T-helper 2 cell treated with Interferon-gamma antibody and Interleukin-4, amounts not matched to agents 5 μg/mL and 100 μg/mL, for 36 hours (primary cell): ENCODE measurements around the gene ATP1A2.

ENCODE experiments used
- DNase-seq: peaks from one replicate; pipeline ENCODE4 v3.0.0; 2021; ENCODE audit warnings: low spot score
- H3K27ac Mint-ChIP-seq: one replicate; pipeline ENCODE4 v1.8.0; 2021; ENCODE audit warnings: mild to moderate bottlenecking, mixed read lengths
- H3K27me3 Mint-ChIP-seq: one replicate; pipeline ENCODE4 v1.8.0; 2021; ENCODE audit warnings: low read depth, mixed read lengths
- H3K36me3 Mint-ChIP-seq: one replicate; pipeline ENCODE4 v1.8.0; 2021; ENCODE audit warnings: low read depth, mixed read lengths
- H3K4me1 Mint-ChIP-seq: one replicate; pipeline ENCODE4 v1.8.0; 2021; ENCODE audit warnings: low read depth, mixed read lengths
- H3K4me3 Mint-ChIP-seq: one replicate; pipeline ENCODE4 v1.8.0; 2022; ENCODE audit warnings: mild to moderate bottlenecking, moderate library complexity, mixed read lengths
- H3K9me3 Mint-ChIP-seq: one replicate; pipeline ENCODE4 v1.8.0; 2021; ENCODE audit warnings: mixed read lengths

The ATP1A2 gene

DNA sequence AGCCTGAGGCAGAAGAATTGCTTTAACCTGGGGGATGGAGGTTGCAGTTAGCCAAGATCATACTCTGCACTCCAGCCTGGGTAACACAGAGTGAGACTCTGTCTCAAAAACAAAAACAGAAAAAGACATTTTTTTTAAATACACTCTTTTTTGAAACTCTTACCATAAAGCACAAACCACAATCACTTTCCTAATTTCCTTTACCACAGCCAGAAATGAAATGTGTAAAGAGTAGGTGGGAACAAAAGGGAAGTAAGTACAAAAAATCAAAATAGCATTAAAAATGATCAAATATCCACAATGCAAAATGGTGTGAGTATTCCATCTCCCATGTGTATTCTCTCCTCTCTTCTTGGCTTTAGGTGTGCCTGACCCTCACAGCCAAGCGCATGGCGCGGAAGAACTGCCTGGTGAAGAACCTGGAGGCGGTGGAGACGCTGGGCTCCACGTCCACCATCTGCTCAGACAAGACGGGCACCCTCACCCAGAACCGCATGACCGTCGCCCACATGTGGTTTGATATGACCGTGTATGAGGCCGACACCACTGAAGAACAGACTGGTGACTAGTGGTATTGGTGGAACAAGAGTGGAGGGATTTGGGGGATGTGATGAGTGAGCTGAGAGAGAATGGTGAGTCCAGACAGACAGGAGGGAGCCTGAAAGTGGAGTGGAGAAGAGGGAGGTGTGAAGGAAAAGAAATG is 50.8 kb downstream of the ATP1A2 start:
- H3K27ac Mint-ChIP-seq: no peak overlapping the region
- H3K27me3 Mint-ChIP-seq: peaks cover 15% of the 10 kb centered on the region
- no peak for DNase-seq
- no peaks in the 10 kb centered on the region for H3K9me3 Mint-ChIP-seq
- peaks cover 21% of the 10 kb centered on the region for H3K4me1 Mint-ChIP-seq
- H3K36me3 Mint-ChIP-seq: no peaks in the 10 kb centered on the region
- no peak overlapping the region for H3K4me3 Mint-ChIP-seq

DNA sequence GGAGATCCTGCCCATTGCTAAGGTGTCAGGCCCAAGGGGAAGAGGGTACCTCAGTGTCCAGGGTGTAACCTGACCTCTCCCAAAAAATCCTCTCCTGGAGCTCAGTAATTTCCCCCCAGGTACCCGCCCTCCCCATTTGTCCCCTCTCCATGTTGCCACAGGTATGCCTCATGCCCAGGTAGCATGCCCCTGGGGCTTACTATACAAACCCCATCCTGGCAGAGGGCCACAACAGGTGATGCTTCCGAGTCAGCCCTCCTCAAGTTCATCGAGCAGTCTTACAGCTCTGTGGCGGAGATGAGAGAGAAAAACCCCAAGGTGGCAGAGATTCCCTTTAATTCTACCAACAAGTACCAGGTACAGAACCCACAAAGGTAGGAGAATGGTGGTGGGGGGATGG is 51.5 kb downstream of the ATP1A2 start:
- Mint-ChIP-seq H3K4me1 (peaks cover 16% of the 10 kb centered on the region), H3K27ac (no peak overlapping the region), H3K9me3 (no peaks in the 10 kb centered on the region), H3K36me3 (no peaks in the 10 kb centered on the region), H3K4me3 (no peak overlapping the region), H3K27me3 (peaks cover 16% of the 10 kb centered on the region)
- DNase-seq: no peak

DNA sequence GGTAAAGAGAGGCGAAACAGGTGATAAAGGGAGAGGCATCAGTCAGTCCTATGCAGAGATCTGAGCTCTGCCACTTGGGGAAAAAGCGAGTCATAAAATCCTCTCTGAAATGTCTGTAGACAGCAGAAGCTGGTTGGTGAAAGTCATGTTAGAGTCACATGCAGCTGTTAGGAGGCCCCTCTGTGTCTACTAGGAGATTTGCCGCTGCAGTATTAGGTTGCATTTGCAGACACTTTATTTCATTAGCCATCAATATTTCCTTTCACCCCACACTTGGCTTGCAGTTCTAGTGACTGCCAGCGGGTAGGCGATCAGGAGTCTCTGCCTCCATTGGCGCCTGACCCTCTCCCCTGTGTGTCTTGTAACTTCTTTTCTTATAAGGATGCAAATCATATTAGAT is 52.0 kb downstream of the ATP1A2 start:
- Mint-ChIP-seq H3K27me3 (peaks cover 19% of the 10 kb centered on the region), H3K4me3 (no peak overlapping the region), H3K4me1 (peaks cover 13% of the 10 kb centered on the region), H3K9me3 (no peaks in the 10 kb centered on the region), H3K36me3 (no peaks in the 10 kb centered on the region), H3K27ac (no peak overlapping the region)
- DNase-seq: no peak

DNA sequence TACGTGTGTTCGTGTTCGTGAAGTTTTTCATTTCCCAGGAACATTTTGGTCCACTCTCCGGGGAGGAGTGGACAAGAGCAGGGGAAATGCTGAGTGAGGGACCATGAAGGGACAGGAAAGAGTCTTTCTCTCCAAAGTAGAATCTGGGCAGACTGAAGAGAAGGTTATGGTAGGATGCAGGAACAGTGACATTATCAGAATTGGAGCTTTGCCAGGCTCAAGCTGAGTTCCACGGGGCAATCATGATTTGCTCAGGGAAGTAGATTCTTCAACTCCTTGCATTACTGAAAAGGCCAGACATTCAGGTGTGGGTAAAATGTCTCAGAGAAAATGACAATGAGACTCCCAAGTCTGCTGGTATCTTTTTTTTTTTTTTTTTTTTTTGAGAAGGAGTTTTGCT is 52.5 kb downstream of the ATP1A2 start:
- Mint-ChIP-seq H3K4me3 (no peak overlapping the region), H3K27me3 (peaks cover 20% of the 10 kb centered on the region), H3K36me3 (no peaks in the 10 kb centered on the region), H3K4me1 (peaks cover 13% of the 10 kb centered on the region), H3K27ac (no peak overlapping the region), H3K9me3 (no peaks in the 10 kb centered on the region)
- DNase-seq: no peak

DNA sequence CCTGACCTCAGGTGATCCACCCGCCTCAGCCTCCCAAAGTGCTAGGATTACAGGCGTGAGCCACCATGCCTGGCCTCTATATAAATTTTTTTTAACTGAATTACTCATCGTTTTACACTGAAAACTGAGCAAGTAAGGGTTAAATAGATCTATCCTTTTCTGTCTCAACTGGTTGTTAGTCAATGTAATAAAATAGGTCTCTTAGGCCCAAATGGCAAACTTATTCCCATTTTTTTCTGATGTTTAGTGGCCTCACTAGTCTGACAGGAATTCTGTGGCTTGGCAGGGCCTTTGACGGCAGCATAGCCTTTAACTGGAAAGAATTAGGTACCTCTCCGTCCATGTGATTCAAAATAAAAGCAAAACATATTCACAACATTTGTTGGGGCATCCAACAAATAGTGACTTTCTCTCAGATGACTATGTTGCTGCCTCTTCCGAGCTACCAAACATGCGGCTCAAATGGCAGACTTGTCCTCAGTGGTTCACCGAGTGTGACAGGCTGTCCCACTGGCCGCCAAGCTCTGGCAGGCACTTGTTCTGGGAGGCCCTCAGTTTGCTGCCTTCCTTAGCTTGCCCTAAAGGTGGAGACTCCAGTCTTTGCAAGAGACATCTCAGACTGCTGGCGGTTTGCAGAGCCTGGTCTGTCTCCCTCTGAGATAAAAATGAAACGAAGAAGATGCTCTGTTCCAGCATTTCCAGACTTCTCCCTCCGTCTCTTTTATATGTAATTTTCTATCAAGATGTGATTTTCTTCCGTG is 53.2 kb downstream of the ATP1A2 start:
- Mint-ChIP-seq H3K4me3 (no peak overlapping the region), H3K36me3 (no peaks in the 10 kb centered on the region), H3K27me3 (peaks cover 19% of the 10 kb centered on the region), H3K4me1 (peaks cover 18% of the 10 kb centered on the region), H3K9me3 (no peaks in the 10 kb centered on the region), H3K27ac (peak overlapping the region; percentile 0)
- no peak for DNase-seq

DNA sequence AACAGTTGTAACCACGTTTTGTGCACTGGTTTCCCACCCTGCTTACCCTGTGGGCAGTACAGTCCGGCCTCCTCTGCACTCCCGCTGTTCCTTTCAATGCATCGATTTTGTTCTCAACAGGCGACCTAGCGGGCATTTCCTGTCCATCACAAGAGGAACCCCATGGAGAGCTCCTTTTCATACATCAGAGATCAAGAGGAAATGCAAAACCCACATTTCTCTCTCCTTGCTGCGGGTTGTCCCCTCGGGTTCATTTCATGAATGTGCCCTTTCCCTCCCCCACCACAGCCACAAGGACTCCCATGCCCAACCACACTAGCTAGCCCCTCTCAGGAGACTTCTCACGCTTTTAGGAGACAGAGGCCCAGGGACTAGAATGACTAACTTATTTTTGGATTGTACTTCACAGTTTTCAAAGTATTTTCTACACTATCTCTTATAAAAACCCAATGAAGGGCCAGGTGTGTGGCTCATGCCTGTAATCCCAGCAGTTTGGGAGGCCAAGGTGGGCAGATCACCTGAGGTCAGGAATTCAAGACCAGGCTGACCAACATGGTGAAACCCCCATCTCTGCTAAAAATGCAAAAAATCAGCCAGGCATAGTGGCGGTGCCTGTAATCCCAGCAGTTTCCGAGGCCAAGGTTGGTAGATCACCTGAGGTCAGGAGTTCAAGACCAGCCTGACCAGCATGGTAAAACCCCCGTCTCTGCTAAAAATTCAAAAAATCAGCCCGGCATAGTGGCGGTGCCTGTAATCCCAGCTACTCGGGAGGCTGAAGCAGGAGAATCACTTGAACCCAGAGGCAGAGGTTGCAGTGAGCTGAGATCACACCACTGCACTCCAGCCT is 54.2 kb downstream of the ATP1A2 start:
- Mint-ChIP-seq H3K4me3 (peak overlapping the region; percentile 6), H3K4me1 (peaks cover 18% of the 10 kb centered on the region), H3K27me3 (peaks cover 19% of the 10 kb centered on the region), H3K9me3 (no peaks in the 10 kb centered on the region), H3K27ac (peak overlapping the region; percentile 0), H3K36me3 (no peaks in the 10 kb centered on the region)
- DNase-seq: peak; percentile 58

DNA sequence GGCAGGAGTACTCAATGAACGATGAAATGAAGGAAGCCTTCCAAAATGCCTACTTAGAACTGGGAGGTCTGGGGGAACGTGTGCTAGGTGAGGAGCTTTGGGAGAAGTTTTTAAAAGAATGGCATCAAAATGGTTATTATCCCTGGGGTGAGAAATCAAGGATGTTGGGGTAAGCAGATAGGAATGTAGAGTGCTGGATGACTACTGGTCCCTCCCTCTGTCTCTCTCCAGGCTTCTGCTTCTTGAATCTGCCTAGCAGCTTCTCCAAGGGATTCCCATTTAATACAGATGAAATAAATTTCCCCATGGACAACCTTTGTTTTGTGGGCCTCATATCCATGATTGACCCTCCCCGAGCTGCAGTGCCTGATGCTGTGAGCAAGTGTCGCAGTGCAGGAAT is 55.8 kb downstream of the ATP1A2 start:
- Mint-ChIP-seq H3K9me3 (no peaks in the 10 kb centered on the region), H3K4me1 (peaks cover 16% of the 10 kb centered on the region), H3K27me3 (peaks cover 13% of the 10 kb centered on the region), H3K36me3 (no peaks in the 10 kb centered on the region), H3K4me3 (no peak overlapping the region), H3K27ac (no peak overlapping the region)
- DNase-seq: no peak

DNA sequence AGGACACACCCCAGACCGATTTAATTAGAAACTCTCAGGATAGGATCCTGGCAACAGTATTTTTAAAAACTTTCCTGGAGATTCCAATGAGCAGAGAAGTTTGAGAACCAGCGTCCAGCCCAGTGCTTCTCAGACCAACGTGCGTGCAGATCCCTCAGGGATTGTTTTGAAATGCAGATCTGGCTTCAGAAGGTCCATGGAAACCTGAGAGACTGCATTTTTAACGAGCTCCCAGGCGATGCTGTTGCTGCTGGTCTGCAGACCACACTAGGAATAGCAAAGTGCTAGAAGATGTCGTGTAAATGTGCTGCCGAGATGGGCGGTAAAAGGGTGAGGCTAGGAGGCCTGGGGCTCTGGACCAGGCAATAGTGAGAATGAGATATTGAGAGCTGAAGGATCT is 56.4 kb downstream of the ATP1A2 start:
- H3K9me3 Mint-ChIP-seq: no peaks in the 10 kb centered on the region
- no peak for DNase-seq
- no peak overlapping the region for H3K4me3 Mint-ChIP-seq
- peaks cover 10% of the 10 kb centered on the region for H3K27me3 Mint-ChIP-seq
- H3K36me3 Mint-ChIP-seq: no peaks in the 10 kb centered on the region
- H3K4me1 Mint-ChIP-seq: peaks cover 13% of the 10 kb centered on the region
- no peak overlapping the region for H3K27ac Mint-ChIP-seq

DNA sequence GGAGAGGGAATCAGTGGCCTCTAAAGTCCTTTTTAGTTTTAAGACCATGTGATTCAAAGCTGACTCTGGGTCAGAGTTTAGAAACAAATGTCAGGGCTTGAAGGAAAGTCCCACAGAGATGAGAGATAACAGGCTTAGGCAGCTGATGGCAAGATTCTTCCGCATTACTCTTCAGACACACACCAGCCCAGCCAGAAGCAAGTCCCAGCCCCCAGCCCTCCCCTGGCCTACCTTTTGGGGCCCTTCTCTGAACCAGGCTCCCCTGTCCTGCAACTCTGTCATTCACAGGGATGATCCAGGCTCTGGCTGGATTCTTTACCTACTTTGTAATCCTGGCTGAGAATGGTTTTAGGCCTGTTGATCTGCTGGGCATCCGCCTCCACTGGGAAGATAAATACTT is 61.7 kb downstream of the ATP1A2 start:
- H3K9me3 Mint-ChIP-seq: no peaks in the 10 kb centered on the region
- peaks cover 5% of the 10 kb centered on the region for H3K4me1 Mint-ChIP-seq
- peaks cover 12% of the 10 kb centered on the region for H3K27me3 Mint-ChIP-seq
- DNase-seq: no peak
- no peak overlapping the region for H3K4me3 Mint-ChIP-seq
- H3K36me3 Mint-ChIP-seq: no peaks in the 10 kb centered on the region
- H3K27ac Mint-ChIP-seq: no peak overlapping the region

DNA sequence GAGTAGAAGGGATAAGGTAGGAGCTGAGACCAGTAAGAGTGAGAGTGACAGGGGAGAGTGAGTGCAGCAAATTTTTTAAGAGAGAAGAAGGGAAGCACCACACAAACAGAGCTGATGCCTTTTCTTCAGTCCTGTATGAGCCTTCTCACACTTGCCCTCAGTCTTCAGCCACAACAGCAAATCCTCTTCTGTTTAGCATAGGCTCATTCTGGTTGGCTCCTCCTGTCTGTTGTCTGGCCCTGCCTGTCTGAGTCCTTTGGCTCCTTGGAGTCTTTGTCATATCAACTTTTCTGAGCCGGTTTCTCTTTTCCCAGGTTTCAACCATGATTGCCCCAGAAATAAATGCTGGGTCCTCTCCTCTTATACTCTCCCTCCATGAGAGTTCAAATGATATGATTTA is 62.1 kb downstream of the ATP1A2 start:
- no peak for DNase-seq
- H3K4me3 Mint-ChIP-seq: no peak overlapping the region
- H3K9me3 Mint-ChIP-seq: no peaks in the 10 kb centered on the region
- no peak overlapping the region for H3K27ac Mint-ChIP-seq
- no peaks in the 10 kb centered on the region for H3K36me3 Mint-ChIP-seq
- peaks cover 5% of the 10 kb centered on the region for H3K4me1 Mint-ChIP-seq
- H3K27me3 Mint-ChIP-seq: peaks cover 10% of the 10 kb centered on the region

DNA sequence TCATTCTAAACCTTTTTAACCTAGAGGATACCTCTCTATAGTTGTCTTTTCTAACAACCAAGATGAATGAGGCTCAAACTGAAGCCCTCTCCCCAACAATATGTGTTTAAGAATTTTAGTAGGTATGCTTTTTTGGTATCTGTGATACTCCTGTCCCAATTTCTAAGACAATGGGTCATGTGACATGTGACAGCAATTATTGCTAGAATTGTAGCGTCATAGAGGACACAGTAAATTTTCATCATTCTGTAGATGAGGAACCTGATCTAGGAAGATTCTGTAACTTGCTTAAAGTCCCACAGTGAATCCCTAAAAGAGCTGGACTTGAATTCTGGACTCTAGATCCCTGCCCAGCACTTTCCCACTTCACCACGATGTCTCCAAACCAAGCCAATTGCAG is 63.2 kb downstream of the ATP1A2 start:
- Mint-ChIP-seq H3K9me3 (no peaks in the 10 kb centered on the region), H3K4me3 (no peak overlapping the region), H3K36me3 (no peaks in the 10 kb centered on the region), H3K27me3 (peaks cover 7% of the 10 kb centered on the region), H3K27ac (no peak overlapping the region), H3K4me1 (peaks cover under 1% of the 10 kb centered on the region)
- no peak for DNase-seq

DNA sequence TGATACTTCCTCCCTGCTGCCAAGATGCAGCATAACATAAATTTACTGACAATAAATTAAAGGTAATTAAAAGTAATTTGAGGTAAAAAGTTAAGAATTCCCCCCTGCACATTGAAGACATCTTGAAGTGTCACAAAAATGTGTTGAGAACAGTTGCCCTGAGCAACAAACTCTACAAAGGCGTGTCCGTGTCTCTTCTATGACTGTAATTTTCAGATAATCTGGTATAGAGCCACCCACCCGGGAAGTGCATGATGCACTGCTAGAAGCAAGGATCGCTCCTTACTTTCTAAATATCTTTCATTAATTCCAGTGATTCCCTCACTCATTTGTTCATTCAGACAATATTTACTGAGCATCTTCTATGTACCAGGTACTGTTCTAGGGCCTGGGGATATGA is 63.8 kb downstream of the ATP1A2 start:
- DNase-seq: no peak
- H3K27ac Mint-ChIP-seq: no peak overlapping the region
- H3K9me3 Mint-ChIP-seq: no peaks in the 10 kb centered on the region
- H3K4me3 Mint-ChIP-seq: no peak overlapping the region
- H3K4me1 Mint-ChIP-seq: no peaks in the 10 kb centered on the region
- H3K36me3 Mint-ChIP-seq: no peaks in the 10 kb centered on the region
- H3K27me3 Mint-ChIP-seq: peaks cover 7% of the 10 kb centered on the region

DNA sequence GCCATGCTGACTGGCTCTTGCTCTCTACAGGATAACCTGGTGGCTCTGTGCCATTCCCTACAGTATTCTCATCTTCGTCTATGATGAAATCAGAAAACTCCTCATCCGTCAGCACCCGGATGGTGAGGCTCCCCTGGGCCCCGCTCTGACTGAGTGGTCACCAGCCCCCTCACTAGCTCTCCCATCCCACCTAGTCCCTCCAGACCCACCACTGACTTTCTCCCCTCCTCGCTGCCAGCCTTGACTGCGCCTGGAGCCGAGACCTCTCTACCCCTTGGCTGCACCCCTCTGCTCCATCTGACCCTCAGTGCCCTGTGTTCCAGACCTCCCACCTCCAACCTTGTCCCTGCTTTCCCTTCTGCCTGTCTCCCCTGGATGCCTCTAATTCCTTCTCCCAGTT is 70.7 kb downstream of the ATP1A2 start:
- H3K4me1 Mint-ChIP-seq: no peaks in the 10 kb centered on the region
- H3K27ac Mint-ChIP-seq: no peak overlapping the region
- no peak overlapping the region for H3K4me3 Mint-ChIP-seq
- no peaks in the 10 kb centered on the region for H3K9me3 Mint-ChIP-seq
- no peak for DNase-seq
- no peaks in the 10 kb centered on the region for H3K27me3 Mint-ChIP-seq
- no peaks in the 10 kb centered on the region for H3K36me3 Mint-ChIP-seq

DNA sequence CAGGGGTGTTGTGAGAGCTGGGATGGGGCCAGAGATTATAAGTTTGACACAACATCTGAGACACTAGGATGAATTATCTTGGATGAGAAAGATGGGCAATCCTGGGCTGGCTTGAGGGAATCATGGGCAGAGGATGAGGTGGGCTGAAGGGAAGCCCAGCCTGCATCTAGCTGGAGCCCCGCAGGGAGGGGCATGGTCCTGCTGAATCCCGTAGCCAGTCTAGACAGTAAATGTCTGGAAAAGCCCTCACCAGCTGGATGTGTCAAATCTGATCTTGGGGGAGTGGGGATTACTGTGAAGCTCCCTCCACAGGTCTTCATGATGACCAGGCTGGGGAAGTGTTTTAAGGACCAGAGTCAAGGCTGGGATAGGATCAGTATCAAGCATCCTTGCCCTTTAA is 71.2 kb downstream of the ATP1A2 start:
- H3K9me3 Mint-ChIP-seq: no peaks in the 10 kb centered on the region
- no peak for DNase-seq
- H3K36me3 Mint-ChIP-seq: no peaks in the 10 kb centered on the region
- H3K4me3 Mint-ChIP-seq: no peak overlapping the region
- H3K4me1 Mint-ChIP-seq: no peaks in the 10 kb centered on the region
- H3K27me3 Mint-ChIP-seq: no peaks in the 10 kb centered on the region
- H3K27ac Mint-ChIP-seq: no peak overlapping the region
